ENCODE measurements around the gene TMEM223. TPM values are rescaled to one million over a fixed set of nuclear protein-coding genes. Genes with fewer than 3 reads are reported as not detected.
"Not testable (repeated sequence)": the region's sequence is repeated elsewhere in the genome, so short reads cannot be mapped to it uniquely, and the experiment has no call there.

The TMEM223 gene
- polyA plus RNA-seq, 4 donors: 15.7 to 31.6 (median 17.5) TPM

DNA sequence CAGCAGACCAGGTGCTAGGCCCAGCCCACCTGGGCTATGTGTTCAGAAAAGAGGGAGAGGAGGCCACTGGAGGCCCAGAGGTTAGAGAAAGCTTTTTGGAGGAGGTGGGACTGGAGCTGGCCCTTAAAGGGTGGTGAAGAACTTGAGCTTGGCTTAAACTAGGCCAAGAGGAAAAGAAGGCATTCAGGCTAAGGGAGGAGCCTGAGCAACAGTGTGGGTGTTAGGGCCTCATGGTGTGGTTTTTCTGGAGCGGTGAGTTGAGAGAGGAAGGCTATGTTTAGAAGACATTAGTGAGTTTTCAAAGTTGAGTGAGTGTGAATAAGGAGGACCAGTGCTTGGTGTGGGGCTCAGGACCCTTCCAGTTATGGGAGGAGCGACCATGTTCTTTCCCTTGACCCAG lies 14.4 kb downstream of the TMEM223 start:
- FAIRE-seq (no peak), DNase-seq (no peak)
- Histone ChIP-seq H3K9me3 (ENCODE audit: control insufficient read depth in 2 of 2, insufficient read depth in 1 of 2, low read depth in 1 of 2, low read length in 1 of 2) (no peaks in the 10 kb centered on the region), H3K36me3 (ENCODE audit: control insufficient read depth in 3 of 3, insufficient read depth in 2 of 3, low read depth in 1 of 3, low read length in 3 of 3) (peaks cover 3 to 67% (median 3%) of the 10 kb centered on the region in 3 donors), H3K27me3 (ENCODE audit: control insufficient read depth in 3 of 3, insufficient read depth in 3 of 3, low read length in 3 of 3) (no peaks in the 10 kb centered on the region), H3K4me3 (ENCODE audit: low read depth in 1 of 3, low read length in 3 of 3) (no peak overlapping the region), H3K4me1 (ENCODE audit: control insufficient read depth in 3 of 3, insufficient read depth in 2 of 3, low read depth in 1 of 3, low read length in 2 of 3) (no peaks in the 10 kb centered on the region), H3K27ac (ENCODE audit: low read depth in 1 of 3, low read length in 2 of 3) (no peak overlapping the region)
- WGBS, 3 donors: 83 to 96% (median 83%) methylated on average over 2 of the region's 2 CpGs

- no peaks in the 10 kb centered on the region for H3K27me3 ChIP-seq (ENCODE audit: control insufficient read depth in 3 of 3, insufficient read depth in 3 of 3, low read length in 3 of 3)
- H3K4me3 ChIP-seq (ENCODE audit: low read depth in 1 of 3, low read length in 3 of 3): no peak overlapping the region
- FAIRE-seq (no peak), DNase-seq (no peak)
- no peak overlapping the region for H3K27ac ChIP-seq (ENCODE audit: low read depth in 1 of 3, low read length in 2 of 3)
- WGBS, 3 donors: 94 to 95% (median 95%) methylated on average over 17 of the region's 17 CpGs
- no peaks in the 10 kb centered on the region for H3K9me3 ChIP-seq (ENCODE audit: control insufficient read depth in 2 of 2, insufficient read depth in 1 of 2, low read depth in 1 of 2, low read length in 1 of 2)
- H3K4me1 ChIP-seq (ENCODE audit: control insufficient read depth in 3 of 3, insufficient read depth in 2 of 3, low read depth in 1 of 3, low read length in 2 of 3): peaks cover 0 to 7% (median 3%) of the 10 kb centered on the region in 3 donors
- peaks cover 3 to 59% (median 3%) of the 10 kb centered on the region in 3 donors for H3K36me3 ChIP-seq (ENCODE audit: control insufficient read depth in 3 of 3, insufficient read depth in 2 of 3, low read depth in 1 of 3, low read length in 3 of 3)
Measured at GRCh38 chr11:62775646-62776045, 16.2 kb downstream of the TMEM223 start.

DNA sequence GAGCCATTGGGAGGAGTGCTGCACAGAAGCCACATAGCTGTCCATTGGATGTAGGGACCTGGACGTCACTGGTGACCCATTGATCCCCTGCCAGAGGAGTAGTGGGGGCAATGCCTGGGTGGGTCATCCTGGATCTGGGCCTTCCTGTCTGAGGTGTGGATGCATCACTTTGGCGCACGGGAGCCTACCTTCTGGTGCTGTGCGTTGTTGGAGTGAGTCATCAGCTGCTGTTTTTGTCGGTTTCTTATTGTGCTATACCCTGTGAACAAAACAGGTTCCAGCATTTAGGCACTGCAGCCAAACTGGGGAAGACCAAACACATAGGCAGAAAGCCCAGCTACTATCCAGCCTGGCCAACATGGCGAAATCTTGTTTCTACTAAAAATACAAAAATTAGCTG lies 17.4 kb downstream of the TMEM223 start:
- 87 to 92% (median 90%) methylated on average over 6 of the region's 6 CpGs for WGBS, 3 donors
- no peak for FAIRE-seq
- Histone ChIP-seq H3K36me3 (ENCODE audit: control insufficient read depth in 3 of 3, insufficient read depth in 2 of 3, low read depth in 1 of 3, low read length in 3 of 3) (peaks cover 3 to 48% (median 3%) of the 10 kb centered on the region in 3 donors), H3K27ac (ENCODE audit: low read depth in 1 of 3, low read length in 2 of 3) (no peak overlapping the region), H3K4me1 (ENCODE audit: control insufficient read depth in 3 of 3, insufficient read depth in 2 of 3, low read depth in 1 of 3, low read length in 2 of 3) (peaks cover 0 to 16% (median 3%) of the 10 kb centered on the region in 3 donors), H3K9me3 (ENCODE audit: control insufficient read depth in 2 of 2, insufficient read depth in 1 of 2, low read depth in 1 of 2, low read length in 1 of 2) (no peaks in the 10 kb centered on the region), H3K27me3 (ENCODE audit: control insufficient read depth in 3 of 3, insufficient read depth in 3 of 3, low read length in 3 of 3) (no peaks in the 10 kb centered on the region), H3K4me3 (ENCODE audit: low read depth in 1 of 3, low read length in 3 of 3) (no peak overlapping the region)
- DNase-seq: no peak

GRCh38 chr11:62771144-62772021 lies 20.4 kb downstream of the TMEM223 start, which contains the start of gene TAF6L:
TAF6L (plus strand) TSS chr11:62771396; CDS start chr11:62775784, 4,388 bp downstream.
- 2 to 3% (median 2%) methylated on average over 49 to 60 of the region's 60 CpGs for WGBS, 3 donors
- peak within 1 kb of the TSS; percentile 83 to 96 (median 95) for H3K27ac ChIP-seq (ENCODE audit: low read depth in 1 of 3, low read length in 2 of 3)
- FAIRE-seq (no peak), DNase-seq (peak; percentile 98 to 99)
- no peaks in the 10 kb centered on the region for H3K27me3 ChIP-seq (ENCODE audit: control insufficient read depth in 3 of 3, insufficient read depth in 3 of 3, low read length in 3 of 3)
- H3K4me3 ChIP-seq (ENCODE audit: low read depth in 1 of 3, low read length in 3 of 3): peak within 1 kb of the TSS; percentile 58 to 68 (median 63)
- H3K9me3 ChIP-seq (ENCODE audit: control insufficient read depth in 2 of 2, insufficient read depth in 1 of 2, low read depth in 1 of 2, low read length in 1 of 2): no peaks in the 10 kb centered on the region
- H3K36me3 ChIP-seq (ENCODE audit: control insufficient read depth in 3 of 3, insufficient read depth in 2 of 3, low read depth in 1 of 3, low read length in 3 of 3): peaks cover 7 to 23% (median 9%) of the 10 kb centered on the region in 3 donors
- H3K4me1 ChIP-seq (ENCODE audit: control insufficient read depth in 3 of 3, insufficient read depth in 2 of 3, low read depth in 1 of 3, low read length in 2 of 3): peaks cover 0 to 16% (median 3%) of the 10 kb centered on the region in 3 donors

DNA sequence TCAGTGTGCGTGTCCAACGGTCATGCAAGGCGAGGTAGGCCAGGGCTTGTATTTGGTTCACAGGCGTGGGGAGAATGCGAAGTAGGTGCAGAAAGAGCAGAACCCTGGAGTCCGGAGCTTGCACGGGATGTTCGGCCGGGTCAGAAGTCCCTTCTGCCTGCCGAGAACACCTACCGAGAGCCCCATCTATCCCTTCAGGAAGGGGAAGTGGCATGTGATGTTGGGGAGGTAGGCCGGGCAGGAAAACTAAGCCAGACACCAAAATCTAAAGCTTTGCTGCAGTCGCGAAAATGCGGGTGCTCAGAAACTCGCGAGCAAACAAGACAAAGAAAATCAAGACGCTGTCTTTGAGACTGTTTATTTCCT lies 21.0 kb downstream of the TMEM223 start:
- no peaks in the 10 kb centered on the region for H3K27me3 ChIP-seq (ENCODE audit: control insufficient read depth in 3 of 3, insufficient read depth in 3 of 3, low read length in 3 of 3)
- no peak for FAIRE-seq
- no peak for DNase-seq
- peaks cover 6 to 23% (median 10%) of the 10 kb centered on the region in 3 donors for H3K36me3 ChIP-seq (ENCODE audit: control insufficient read depth in 3 of 3, insufficient read depth in 2 of 3, low read depth in 1 of 3, low read length in 3 of 3)
- 1% methylated on average over 16 to 18 of the region's 18 CpGs for WGBS, 3 donors
- peak overlapping the region; percentile 45 to 68 (median 58) for H3K4me3 ChIP-seq (ENCODE audit: low read depth in 1 of 3, low read length in 3 of 3)
- H3K27ac ChIP-seq (ENCODE audit: low read depth in 1 of 3, low read length in 2 of 3): peak overlapping the region; percentile 35 to 96 (median 95)
- H3K9me3 ChIP-seq (ENCODE audit: control insufficient read depth in 2 of 2, insufficient read depth in 1 of 2, low read depth in 1 of 2, low read length in 1 of 2): no peaks in the 10 kb centered on the region
- peaks cover 0 to 16% (median 3%) of the 10 kb centered on the region in 3 donors for H3K4me1 ChIP-seq (ENCODE audit: control insufficient read depth in 3 of 3, insufficient read depth in 2 of 3, low read depth in 1 of 3, low read length in 2 of 3)

DNA sequence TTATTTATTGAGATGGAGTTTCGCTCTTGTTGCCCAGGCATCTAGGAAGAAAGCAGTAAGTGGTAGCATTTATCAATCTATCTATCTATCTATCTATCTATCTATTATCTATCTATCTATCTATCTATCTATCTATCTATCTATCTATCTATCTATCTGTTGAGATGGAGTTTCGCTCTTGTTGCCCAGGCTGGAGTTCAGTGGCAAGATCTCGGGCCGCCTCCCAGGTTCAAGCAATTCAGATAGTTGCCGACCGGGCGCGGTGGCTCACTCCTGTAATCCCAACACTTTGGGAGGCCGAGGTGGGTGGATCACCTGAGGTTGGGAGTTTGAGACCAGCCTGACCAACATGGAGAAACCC lies 31.0 kb downstream of the TMEM223 start:
- 23 to 29% (median 23%) methylated on average over 9 of the region's 9 CpGs for WGBS, 3 donors
- Histone ChIP-seq H3K4me3 (ENCODE audit: low read depth in 1 of 3, low read length in 3 of 3) (peak overlapping the region in 1 of 3 donors; percentile 28), H3K4me1 (ENCODE audit: control insufficient read depth in 3 of 3, insufficient read depth in 2 of 3, low read depth in 1 of 3, low read length in 2 of 3) (peaks cover 0 to 13% (median 5%) of the 10 kb centered on the region in 3 donors), H3K36me3 (ENCODE audit: control insufficient read depth in 3 of 3, insufficient read depth in 2 of 3, low read depth in 1 of 3, low read length in 3 of 3) (peaks cover 0 to 29% (median 4%) of the 10 kb centered on the region in 3 donors)
- not testable (repeated sequence) for H3K9me3 ChIP-seq (ENCODE audit: control insufficient read depth in 2 of 2, insufficient read depth in 1 of 2, low read depth in 1 of 2, low read length in 1 of 2); H3K27ac ChIP-seq (ENCODE audit: low read depth in 1 of 3, low read length in 2 of 3); H3K27me3 ChIP-seq (ENCODE audit: control insufficient read depth in 3 of 3, insufficient read depth in 3 of 3, low read length in 3 of 3); DNase-seq; FAIRE-seq

DNA sequence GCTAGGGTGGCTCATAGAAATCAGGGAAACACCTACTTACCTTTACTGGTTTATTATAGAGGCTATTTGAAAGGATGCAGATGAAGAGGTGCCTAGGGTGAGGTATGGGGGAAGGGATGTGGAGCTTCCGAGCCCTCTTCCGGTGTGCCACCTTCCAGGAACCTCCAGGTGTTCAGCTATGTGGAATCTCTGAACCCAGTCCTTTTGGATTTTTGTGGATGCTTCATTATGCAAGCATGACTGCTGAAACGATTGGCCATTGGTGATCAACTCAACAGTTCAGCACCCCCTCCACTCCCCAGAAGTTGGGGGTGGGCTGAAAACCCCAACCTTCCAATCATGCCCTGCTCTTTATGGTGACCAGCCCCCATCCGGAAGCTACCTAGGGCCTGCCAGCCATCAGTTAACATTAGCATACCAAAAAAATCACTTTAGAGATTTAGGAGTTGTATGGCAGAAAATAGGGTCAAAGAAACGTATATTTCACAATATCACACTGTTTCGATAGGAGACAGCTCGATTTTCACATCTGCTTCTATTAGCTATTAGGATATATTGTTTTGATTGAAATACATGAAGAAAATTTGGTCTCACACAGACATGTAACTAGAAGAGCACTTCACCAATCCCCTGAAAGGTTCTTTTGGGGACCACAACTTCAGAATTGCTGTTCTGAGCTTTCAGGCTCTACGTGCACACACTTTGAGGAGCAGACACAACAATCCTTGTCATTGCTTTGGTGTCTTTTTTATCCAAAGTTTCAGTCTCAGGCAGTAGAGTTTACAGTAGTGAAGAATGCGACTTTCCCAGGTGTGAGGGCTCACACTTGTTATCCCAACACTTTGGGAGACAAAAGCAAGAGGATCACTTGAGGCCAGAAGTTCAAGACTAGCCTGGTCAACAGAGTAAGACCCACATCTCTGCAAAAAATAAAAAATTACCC lies 33.7 kb downstream of the TMEM223 start:
- no peaks in the 10 kb centered on the region for H3K27me3 ChIP-seq (ENCODE audit: control insufficient read depth in 3 of 3, insufficient read depth in 3 of 3, low read length in 3 of 3)
- peaks cover 5 to 18% (median 5%) of the 10 kb centered on the region in 3 donors for H3K4me1 ChIP-seq (ENCODE audit: control insufficient read depth in 3 of 3, insufficient read depth in 2 of 3, low read depth in 1 of 3, low read length in 2 of 3)
- FAIRE-seq (no peak), DNase-seq (no peak)
- peaks cover 0 to 7% (median 0%) of the 10 kb centered on the region in 3 donors for H3K36me3 ChIP-seq (ENCODE audit: control insufficient read depth in 3 of 3, insufficient read depth in 2 of 3, low read depth in 1 of 3, low read length in 3 of 3)
- H3K4me3 ChIP-seq (ENCODE audit: low read depth in 1 of 3, low read length in 3 of 3): no peak overlapping the region
- no peaks in the 10 kb centered on the region for H3K9me3 ChIP-seq (ENCODE audit: control insufficient read depth in 2 of 2, insufficient read depth in 1 of 2, low read depth in 1 of 2, low read length in 1 of 2)
- H3K27ac ChIP-seq (ENCODE audit: low read depth in 1 of 3, low read length in 2 of 3): no peak overlapping the region
- whole genome bisulfite sequencing, 3 donors: 65 to 78% (median 76%) methylated on average over 9 of the region's 9 CpGs

DNA sequence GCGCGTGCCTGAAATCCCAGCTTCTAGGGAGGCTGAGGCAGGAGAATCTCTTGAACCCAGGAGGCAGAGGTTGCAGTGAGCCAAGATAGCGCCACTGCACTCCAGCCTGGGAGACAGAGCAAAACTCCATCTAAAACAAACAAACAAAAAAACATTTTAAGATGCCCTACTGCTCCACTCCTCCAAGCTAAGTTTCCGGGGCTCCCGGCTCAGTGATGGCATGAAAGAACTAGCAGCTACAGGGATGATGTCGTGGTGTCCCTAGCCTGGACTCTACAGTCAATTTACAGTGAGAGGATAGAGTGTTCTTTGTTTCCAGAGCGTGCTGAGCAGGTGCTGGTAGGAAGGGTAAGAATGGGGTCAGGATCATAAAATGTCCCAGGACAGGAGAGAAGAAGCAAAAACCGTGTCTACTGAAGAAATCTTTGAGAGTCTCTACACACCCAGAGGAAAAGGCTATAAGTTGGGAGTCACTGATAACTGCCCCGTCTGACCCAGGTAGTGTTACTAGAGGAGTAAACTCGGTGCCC lies 36.7 kb downstream of the TMEM223 start:
- Histone ChIP-seq H3K4me3 (ENCODE audit: low read depth in 1 of 3, low read length in 3 of 3) (no peak overlapping the region), H3K36me3 (ENCODE audit: control insufficient read depth in 3 of 3, insufficient read depth in 2 of 3, low read depth in 1 of 3, low read length in 3 of 3) (peaks cover 0 to 19% (median 2%) of the 10 kb centered on the region in 3 donors), H3K27ac (ENCODE audit: low read depth in 1 of 3, low read length in 2 of 3) (no peak overlapping the region), H3K4me1 (ENCODE audit: control insufficient read depth in 3 of 3, insufficient read depth in 2 of 3, low read depth in 1 of 3, low read length in 2 of 3) (peaks cover 0 to 10% (median 7%) of the 10 kb centered on the region in 3 donors), H3K9me3 (ENCODE audit: control insufficient read depth in 2 of 2, insufficient read depth in 1 of 2, low read depth in 1 of 2, low read length in 1 of 2) (no peaks in the 10 kb centered on the region), H3K27me3 (ENCODE audit: control insufficient read depth in 3 of 3, insufficient read depth in 3 of 3, low read length in 3 of 3) (no peaks in the 10 kb centered on the region)
- DNase-seq: no peak
- 39 to 70% (median 58%) methylated on average over 10 of the region's 10 CpGs for WGBS, 3 donors
- no peak for FAIRE-seq
